HG03064 (cell line): Measurements from ENCODE around the gene OBP2B.

Experiments used
- ATAC-seq: cut with Tn5 transposase; IDR thresholded peaks from one replicate; pipeline ENCODE4 v1.9.1; 2021; ENCODE audit warnings: low read depth; ENCODE audit not compliant: unreplicated experiment

OBP2B gene

GRCh38 chr9:133202688-133203453 lies 6.2 kb downstream of the OBP2B start:
- no peak for ATAC-seq

GRCh38 chr9:133202145-133202513 lies 6.9 kb downstream of the OBP2B start:
- ATAC-seq: no peak

- ATAC-seq: no peak
These were observed 7.5 kb downstream of the OBP2B start for GRCh38 chr9:133201424-133202144.

- ATAC-seq: no peak
These were observed 8.4 kb downstream of the OBP2B start for GRCh38 chr9:133200631-133201030.

GRCh38 chr9:133199648-133200321 lies 9.3 kb downstream of the OBP2B start:
- no peak for ATAC-seq

GRCh38 chr9:133195029-133195428 lies 14.0 kb downstream of the OBP2B start:
- ATAC-seq: no peak

- no peak for ATAC-seq
These were observed 14.5 kb downstream of the OBP2B start for GRCh38 chr9:133194597-133194996.

- no peak for ATAC-seq
These were observed 17.1 kb downstream of the OBP2B start for GRCh38 chr9:133191989-133192388.

GRCh38 chr9:133189826-133190225 lies 19.2 kb downstream of the OBP2B start:
- no peak for ATAC-seq

GRCh38 chr9:133188843-133189180 lies 20.2 kb downstream of the OBP2B start:
- ATAC-seq: no peak

- no peak for ATAC-seq
These were observed 20.8 kb downstream of the OBP2B start for GRCh38 chr9:133188006-133188842.

GRCh38 chr9:133187561-133188005 lies 21.5 kb downstream of the OBP2B start:
- no peak for ATAC-seq

- no peak for ATAC-seq
These were observed 22.3 kb downstream of the OBP2B start for GRCh38 chr9:133186736-133187135.

GRCh38 chr9:133184971-133185370 lies 24.1 kb downstream of the OBP2B start:
- no peak for ATAC-seq

- ATAC-seq: no peak
These were observed 26.9 kb downstream of the OBP2B start for GRCh38 chr9:133182151-133182550.

GRCh38 chr9:133181561-133181960 lies 27.5 kb downstream of the OBP2B start:
- ATAC-seq: no peak

- ATAC-seq: no peak
These were observed 28.1 kb downstream of the OBP2B start for GRCh38 chr9:133180953-133181352.

- no peak for ATAC-seq
These were observed 36.0 kb downstream of the OBP2B start for GRCh38 chr9:133173056-133173455.

GRCh38 chr9:133171161-133171961 lies 37.7 kb downstream of the OBP2B start:
- no peak for ATAC-seq

GRCh38 chr9:133170716-133171115 lies 38.3 kb downstream of the OBP2B start:
- ATAC-seq: no peak
